GM10266 (cell line): ENCODE data around the gene PALLD.

Experiments
- DNase-seq: peaks from one replicate; pipeline ENCODE4 v3.0.0; 2012; ENCODE audit errors: extremely low spot score
- CTCF ChIP-seq: IDR thresholded peaks from 2 replicates; pipeline ENCODE4 v1.5.1; 2012; ENCODE audit warnings: mild to moderate bottlenecking, low read depth; ENCODE audit not compliant: control insufficient read depth, insufficient read depth; ENCODE audit errors: missing control alignments

The PALLD gene

GRCh38 chr4:168537086-168537485 is 40.2 kb downstream of the PALLD start:
- no peak for DNase-seq
- TF ChIP-seq CTCF: no peak

GRCh38 chr4:168537571-168537970 is 40.7 kb downstream of the PALLD start:
- DNase-seq: no peak

GRCh38 chr4:168538632-168539031 is 41.8 kb downstream of the PALLD start:
- no peak for TF ChIP-seq CTCF
- DNase-seq: no peak

More at GRCh38 chr4:168537571-168537970, 40.7 kb downstream of the PALLD start:
- TF ChIP-seq CTCF: no peak

- no peak for TF ChIP-seq CTCF
- DNase-seq: no peak
These were observed 43.2 kb downstream of the PALLD start for GRCh38 chr4:168540086-168540485.

- no peak for TF ChIP-seq CTCF
- DNase-seq: no peak
These were observed 43.8 kb downstream of the PALLD start for GRCh38 chr4:168540503-168541265.

- TF ChIP-seq CTCF: no peak
- no peak for DNase-seq
These were observed 44.6 kb downstream of the PALLD start for GRCh38 chr4:168541266-168541953.

GRCh38 chr4:168549143-168549542 is 52.3 kb downstream of the PALLD start:
- no peak for DNase-seq
- no peak for TF ChIP-seq CTCF
